Bronchial epithelial cell (primary cell): Measurements from ENCODE around the gene ST8SIA4. TPM values are rescaled to one million over a fixed set of nuclear protein-coding genes. Genes with fewer than 3 reads are reported as not detected.

Experiments used
- DNase-seq: peaks from one replicate; pipeline ENCODE4 v3.0.0-alpha.2; 2010; ENCODE audit warnings: low read depth
- FAIRE-seq: peaks from 2 replicates; lab custom pipeline; 2011; peaks lifted over from hg19 to GRCh38; lab: Jason Lieb, UNC
- H3K27me3 ChIP-seq: 2 replicates; pipeline ENCODE4 v1.5.1; 2011; ENCODE audit warnings: low read length; ENCODE audit not compliant: control insufficient read depth, insufficient read depth
- H3K36me3 ChIP-seq: 2 replicates; pipeline ENCODE4 v1.5.1; 2011; ENCODE audit warnings: low read length; ENCODE audit not compliant: control insufficient read depth, insufficient read depth
- H3K4me3 ChIP-seq: 2 replicates; pipeline ENCODE4 v1.5.1; 2011; ENCODE audit warnings: mild to moderate bottlenecking, low read depth, low read length, control low read depth
- total RNA-seq: library from RNA; depleted of rRNA; stranded (reverse); fragments of >200 nt; gene quantifications from 2 replicates; pipeline ENCODE4 v1.2.1, GENCODE V29; 2014
- TF ChIP-seq, protein P1 (sequence below): IDR thresholded peaks from 2 replicates; pipeline ENCODE4 v1.5.1; 2011; ENCODE audit warnings: mild to moderate bottlenecking, moderate library complexity, low read length, control low read depth, inconsistent platforms; ENCODE audit not compliant: insufficient read depth, severe bottlenecking

Gene ST8SIA4
- total RNA-seq, 1 donor from 2014 or later = under 0.01 TPM

DNA sequence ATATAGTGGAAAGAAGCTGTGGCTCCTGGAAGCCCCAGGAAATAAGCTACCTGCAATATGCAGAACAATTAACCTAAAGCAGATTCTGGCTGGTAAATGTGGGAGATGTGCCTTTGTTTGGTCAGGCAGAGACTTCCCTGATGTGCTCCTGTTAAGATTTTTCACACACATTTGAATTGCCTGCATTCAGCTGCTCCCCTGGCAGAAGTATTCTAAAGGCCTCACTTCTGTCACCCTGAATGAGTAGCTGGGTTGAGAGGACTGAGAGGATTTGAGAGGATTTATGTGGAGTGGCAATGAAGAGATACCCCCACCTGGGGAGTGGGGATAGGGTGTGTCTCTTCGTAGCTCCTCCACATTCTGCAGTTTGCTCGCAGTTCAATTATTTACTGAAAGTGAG, 130.5 kb downstream of the ST8SIA4 start:
- TF ChIP-seq, protein P1, sequence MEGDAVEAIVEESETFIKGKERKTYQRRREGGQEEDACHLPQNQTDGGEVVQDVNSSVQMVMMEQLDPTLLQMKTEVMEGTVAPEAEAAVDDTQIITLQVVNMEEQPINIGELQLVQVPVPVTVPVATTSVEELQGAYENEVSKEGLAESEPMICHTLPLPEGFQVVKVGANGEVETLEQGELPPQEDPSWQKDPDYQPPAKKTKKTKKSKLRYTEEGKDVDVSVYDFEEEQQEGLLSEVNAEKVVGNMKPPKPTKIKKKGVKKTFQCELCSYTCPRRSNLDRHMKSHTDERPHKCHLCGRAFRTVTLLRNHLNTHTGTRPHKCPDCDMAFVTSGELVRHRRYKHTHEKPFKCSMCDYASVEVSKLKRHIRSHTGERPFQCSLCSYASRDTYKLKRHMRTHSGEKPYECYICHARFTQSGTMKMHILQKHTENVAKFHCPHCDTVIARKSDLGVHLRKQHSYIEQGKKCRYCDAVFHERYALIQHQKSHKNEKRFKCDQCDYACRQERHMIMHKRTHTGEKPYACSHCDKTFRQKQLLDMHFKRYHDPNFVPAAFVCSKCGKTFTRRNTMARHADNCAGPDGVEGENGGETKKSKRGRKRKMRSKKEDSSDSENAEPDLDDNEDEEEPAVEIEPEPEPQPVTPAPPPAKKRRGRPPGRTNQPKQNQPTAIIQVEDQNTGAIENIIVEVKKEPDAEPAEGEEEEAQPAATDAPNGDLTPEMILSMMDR = no peak
- FAIRE-seq = no peak
- no peaks in the 10 kb centered on the region for H3K27me3 ChIP-seq
- no peak overlapping the region for H3K4me3 ChIP-seq
- no peaks in the 10 kb centered on the region for H3K36me3 ChIP-seq
- DNase-seq = no peak

DNA sequence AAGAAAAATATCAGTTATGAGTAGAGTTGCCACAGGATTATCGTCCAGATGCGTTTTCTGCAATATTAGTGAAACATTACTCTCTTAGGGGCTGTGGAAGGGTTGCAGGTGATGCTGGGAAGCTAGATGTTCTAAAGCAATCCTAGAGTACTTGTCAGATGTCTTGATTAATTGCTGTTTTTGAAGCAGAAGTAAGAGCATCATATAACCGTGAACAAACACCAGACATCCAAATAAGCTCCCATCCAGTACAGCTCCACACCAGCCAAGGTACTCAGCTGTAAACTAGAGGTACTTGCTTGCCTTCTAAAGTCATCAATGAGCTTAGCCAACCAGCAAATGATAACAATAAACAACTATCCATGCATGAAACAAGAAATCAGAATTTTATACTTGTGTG, 131.1 kb downstream of the ST8SIA4 start:
- H3K36me3 ChIP-seq = no peaks in the 10 kb centered on the region
- no peak overlapping the region for H3K4me3 ChIP-seq
- DNase-seq = no peak
- no peaks in the 10 kb centered on the region for H3K27me3 ChIP-seq
- TF ChIP-seq, protein P1 = no peak
- no peak for FAIRE-seq

DNA sequence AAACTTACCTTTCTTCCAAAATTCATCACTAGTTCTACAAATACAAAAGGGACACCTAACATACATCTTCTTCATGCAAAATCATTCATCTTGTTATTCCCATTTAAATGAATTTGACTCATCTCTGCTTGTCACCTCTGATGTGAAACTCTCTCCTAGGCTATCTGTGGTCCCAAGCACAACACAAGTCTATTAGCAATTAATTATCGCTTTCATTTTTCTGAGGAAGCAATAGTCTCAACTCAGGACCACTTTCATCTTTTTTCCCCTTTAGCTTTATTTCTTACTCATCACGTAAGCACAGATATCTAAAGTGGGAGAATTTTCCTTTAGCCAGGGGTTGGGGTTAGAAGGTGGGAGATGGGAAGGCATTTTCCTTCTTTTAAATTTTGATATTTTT, 131.9 kb downstream of the ST8SIA4 start:
- Histone ChIP-seq H3K4me3 (no peak overlapping the region), H3K36me3 (no peaks in the 10 kb centered on the region), H3K27me3 (no peaks in the 10 kb centered on the region)
- FAIRE-seq (no peak), DNase-seq (no peak)
- TF ChIP-seq, protein P1 = no peak

DNA sequence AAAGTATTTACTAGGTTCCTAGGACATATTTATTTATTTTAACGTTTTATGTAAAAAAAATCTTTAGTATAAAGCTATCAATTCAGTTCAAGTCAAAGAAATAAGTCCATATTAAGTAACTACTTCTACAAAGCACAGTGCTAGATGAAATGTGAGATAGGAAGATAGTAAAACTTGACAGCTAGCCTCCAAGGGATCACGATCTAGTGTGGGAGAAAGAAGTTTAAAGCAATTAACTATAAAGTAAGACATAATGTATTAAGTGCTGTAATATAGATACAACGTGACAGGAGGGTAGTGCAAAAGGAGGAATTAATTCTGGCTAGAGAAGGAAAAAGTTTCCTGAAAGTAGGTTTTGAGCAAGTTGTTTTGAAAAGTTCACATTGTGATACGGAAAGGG, 134.9 kb downstream of the ST8SIA4 start:
- FAIRE-seq (no peak), DNase-seq (no peak)
- no peaks in the 10 kb centered on the region for H3K36me3 ChIP-seq
- H3K27me3 ChIP-seq = no peaks in the 10 kb centered on the region
- H3K4me3 ChIP-seq = no peak overlapping the region
- TF ChIP-seq, protein P1 = no peak

DNA sequence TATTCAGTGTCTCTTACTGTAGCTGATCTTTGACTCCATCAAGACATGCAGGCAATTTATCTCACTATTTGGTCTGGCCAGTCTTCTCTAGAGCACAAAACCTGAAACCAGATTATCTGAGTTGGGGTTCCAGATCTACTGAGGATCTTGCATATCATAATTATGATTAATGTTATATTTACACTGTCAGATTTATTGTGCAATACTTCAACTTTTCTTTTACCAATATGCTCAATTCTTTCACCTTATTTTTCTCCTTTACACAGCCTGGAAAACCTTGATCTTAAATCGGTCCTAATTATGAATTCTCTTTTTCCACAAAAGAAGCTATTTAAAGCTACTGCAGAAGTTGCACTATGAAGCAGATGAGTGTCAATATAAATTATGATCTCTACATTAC, 140.1 kb downstream of the ST8SIA4 start:
- Histone ChIP-seq H3K27me3 (no peaks in the 10 kb centered on the region), H3K4me3 (no peak overlapping the region), H3K36me3 (no peaks in the 10 kb centered on the region)
- FAIRE-seq (no peak), DNase-seq (no peak)
- TF ChIP-seq, protein P1 = no peak

DNA sequence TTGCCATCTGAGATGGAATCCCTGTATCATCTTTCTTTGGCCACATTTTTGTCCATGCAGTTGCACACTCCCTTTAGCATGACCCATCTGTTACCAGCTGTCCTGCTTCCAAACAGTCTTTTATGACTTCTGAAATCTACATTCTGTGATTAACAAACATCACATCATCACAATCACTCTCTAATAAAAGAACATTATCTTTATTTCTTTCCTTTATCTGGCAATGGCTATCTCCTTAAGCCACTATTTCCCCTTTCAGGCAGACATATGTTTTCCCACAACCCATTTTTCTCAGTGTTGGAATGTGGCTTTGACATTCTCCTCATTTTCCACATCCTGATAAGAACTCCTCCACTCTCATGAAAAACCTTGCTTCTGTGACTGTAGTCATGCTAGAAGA, 141.0 kb downstream of the ST8SIA4 start:
- no peak overlapping the region for H3K4me3 ChIP-seq
- H3K27me3 ChIP-seq = no peaks in the 10 kb centered on the region
- DNase-seq = no peak
- H3K36me3 ChIP-seq = no peaks in the 10 kb centered on the region
- TF ChIP-seq, protein P1 = no peak
- no peak for FAIRE-seq
